Measurements from ENCODE around the gene SYT2. TPM values are rescaled to one million over a fixed set of nuclear protein-coding genes. Genes with fewer than 3 reads are reported as not detected.

The SYT2 gene
- total RNA-seq, 4 donors from 2014 or later: under 0.01 TPM; not detected in 3

- TF ChIP-seq EP300 (IDR thresholded peaks at IDR 0.05) (no peak), POLR2A (IDR thresholded peaks at IDR 0.05) (no peak), CTCF (IDR thresholded peaks at IDR 0.05) (no peak)
- H3K4me1 ChIP-seq: peaks cover 0 to 6% (median 3%) of the 10 kb centered on the region in 4 donors
- DNase-seq (ENCODE audit: low spot score in 2 of 2): no peak
- H3K4me3 ChIP-seq: no peak overlapping the region
- WGBS, 2 donors: 56 to 57% methylated on average over 3 to 4 of the region's 4 CpGs
- no peaks in the 10 kb centered on the region for H3K9me3 ChIP-seq
- H3K36me3 ChIP-seq: no peaks in the 10 kb centered on the region
- H3K27me3 ChIP-seq: peaks cover 2 to 82% of the 10 kb centered on the region in 2 donors
- H3K27ac ChIP-seq: no peak overlapping the region
Measured at GRCh38 chr1:202704601-202705000, 5.7 kb downstream of the SYT2 start.

- no peaks in the 10 kb centered on the region for H3K9me3 ChIP-seq
- 54 to 73% methylated on average over 6 of the region's 6 CpGs for WGBS, 2 donors
- DNase-seq (ENCODE audit: low spot score in 2 of 2): no peak
- no peak for TF ChIP-seq EP300 (IDR thresholded peaks at IDR 0.05)
- no peak for TF ChIP-seq POLR2A (IDR thresholded peaks at IDR 0.05)
- no peak for TF ChIP-seq CTCF (IDR thresholded peaks at IDR 0.05)
- H3K36me3 ChIP-seq: no peaks in the 10 kb centered on the region
- H3K27ac ChIP-seq: no peak overlapping the region
- H3K27me3 ChIP-seq: peaks cover 0 to 80% of the 10 kb centered on the region in 2 donors
- H3K4me1 ChIP-seq: no peaks in the 10 kb centered on the region
- no peak overlapping the region for H3K4me3 ChIP-seq
Measured at GRCh38 chr1:202703191-202703590, 7.1 kb downstream of the SYT2 start.

- H3K27me3 ChIP-seq: peaks cover 0 to 75% of the 10 kb centered on the region in 2 donors
- TF ChIP-seq CTCF (IDR thresholded peaks at IDR 0.05): no peak
- no peak for TF ChIP-seq POLR2A (IDR thresholded peaks at IDR 0.05)
- no peak for TF ChIP-seq EP300 (IDR thresholded peaks at IDR 0.05)
- no peaks in the 10 kb centered on the region for H3K36me3 ChIP-seq
- H3K4me1 ChIP-seq: no peaks in the 10 kb centered on the region
- WGBS, 2 donors: 47 to 57% methylated on average over 5 of the region's 5 CpGs
- no peak overlapping the region for H3K27ac ChIP-seq
- DNase-seq (ENCODE audit: low spot score in 2 of 2): no peak
- H3K9me3 ChIP-seq: no peaks in the 10 kb centered on the region
- no peak overlapping the region for H3K4me3 ChIP-seq
Measured at GRCh38 chr1:202702088-202702487, 8.2 kb downstream of the SYT2 start.

DNA sequence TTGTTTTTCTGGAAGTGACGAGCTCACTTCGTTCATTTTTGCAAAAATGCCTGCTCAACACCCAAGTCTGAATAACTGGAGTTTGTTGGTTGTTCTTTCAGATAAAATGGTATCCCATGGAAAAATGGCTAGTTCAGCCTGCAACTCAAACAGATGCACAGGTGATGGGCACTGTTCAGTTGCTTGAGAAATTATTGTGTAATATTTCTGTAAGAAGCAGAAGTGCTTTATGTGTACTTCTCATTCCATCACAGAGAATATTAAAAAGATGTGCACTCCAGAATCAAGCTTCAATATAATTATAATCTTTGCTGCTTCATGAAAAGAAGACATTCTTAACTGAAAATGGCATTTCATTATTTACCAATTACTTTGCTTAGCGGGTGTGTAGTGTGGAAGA is 9.1 kb downstream of the SYT2 start:
- H3K9me3 ChIP-seq: no peaks in the 10 kb centered on the region
- no peak for TF ChIP-seq EP300 (IDR thresholded peaks at IDR 0.05)
- no peak for TF ChIP-seq CTCF (IDR thresholded peaks at IDR 0.05)
- TF ChIP-seq POLR2A (IDR thresholded peaks at IDR 0.05): no peak
- no peaks in the 10 kb centered on the region for H3K4me1 ChIP-seq
- H3K36me3 ChIP-seq: no peaks in the 10 kb centered on the region
- DNase-seq (ENCODE audit: low spot score in 2 of 2): no peak
- H3K27me3 ChIP-seq: peaks cover 0 to 75% of the 10 kb centered on the region in 2 donors
- H3K27ac ChIP-seq: no peak overlapping the region
- H3K4me3 ChIP-seq: no peak overlapping the region
- 87 to 90% methylated on average over 3 of the region's 3 CpGs for WGBS, 2 donors

DNA sequence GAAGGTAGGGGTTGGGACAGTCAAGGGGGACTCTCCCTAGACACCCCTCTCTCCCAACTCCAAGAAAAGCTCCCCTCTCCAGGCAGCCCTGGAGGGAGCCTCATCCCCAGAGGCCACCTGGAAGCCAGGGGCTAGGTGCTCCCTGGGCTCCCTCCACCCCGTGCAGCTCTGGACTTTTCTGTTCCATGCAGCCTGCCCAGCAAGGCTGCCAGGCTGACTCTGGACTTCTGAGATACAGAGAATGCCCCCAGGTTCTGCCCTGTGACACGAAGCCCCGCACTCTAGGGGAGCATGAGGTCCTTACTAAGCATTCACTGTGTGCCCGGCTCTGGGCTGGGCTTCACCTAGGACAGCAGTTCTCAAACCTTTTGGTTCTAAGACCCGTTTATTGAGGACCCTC is 10.2 kb downstream of the SYT2 start:
- no peak overlapping the region for H3K27ac ChIP-seq
- TF ChIP-seq POLR2A (IDR thresholded peaks at IDR 0.05) (no peak), EP300 (IDR thresholded peaks at IDR 0.05) (no peak), CTCF (IDR thresholded peaks at IDR 0.05) (no peak)
- 64 to 69% methylated on average over 4 to 5 of the region's 5 CpGs for WGBS, 2 donors
- H3K9me3 ChIP-seq: no peaks in the 10 kb centered on the region
- H3K4me1 ChIP-seq: no peaks in the 10 kb centered on the region
- no peak for DNase-seq (ENCODE audit: low spot score in 2 of 2)
- H3K36me3 ChIP-seq: no peaks in the 10 kb centered on the region
- H3K4me3 ChIP-seq: no peak overlapping the region
- peaks cover 0 to 69% of the 10 kb centered on the region in 2 donors for H3K27me3 ChIP-seq
